ENCODE measurements around the gene CHEK2. TPM values are rescaled to one million over a fixed set of nuclear protein-coding genes. Genes with fewer than 3 reads are reported as not detected.

Gene CHEK2
- total RNA-seq, 2 donors from 2014 or later = 67.5 to 72.3 TPM

GRCh38 chr22:28674121-28674563, 67.5 kb downstream of the CHEK2 start:
- H3K27ac Mint-ChIP-seq = peak overlapping the region; percentile 21
- no peak overlapping the region for H3K27ac ChIP-seq (ENCODE audit: low read depth, low read length)
- peaks cover 9% of the 10 kb centered on the region for H3K9me3 Mint-ChIP-seq
- TF ChIP-seq CTCF (conservative IDR thresholded peaks at IDR 0.05) = no peak
- H3K4me1 Mint-ChIP-seq = no peaks in the 10 kb centered on the region
- 85 to 100% methylated on average over 1 to 3 of the region's 3 CpGs for WGBS, 2 experiments (ENCODE audit: insufficient coverage in 1 of 2, insufficient read length in 1 of 2)
- peaks cover 3% of the 10 kb centered on the region for H3K27me3 Mint-ChIP-seq (ENCODE audit: insufficient read depth)
- DNase-seq = no peak
- H3K36me3 ChIP-seq (ENCODE audit: control insufficient read depth, insufficient read depth, low read length) = no peaks in the 10 kb centered on the region
- no peaks in the 10 kb centered on the region for H3K4me1 ChIP-seq (ENCODE audit: control insufficient read depth, insufficient read depth, low read length)
- H3K9ac ChIP-seq (ENCODE audit: extremely low read depth, low read length, poor library complexity, severe bottlenecking) = no peak overlapping the region
- peaks cover 15% of the 10 kb centered on the region for H3K36me3 Mint-ChIP-seq (ENCODE audit: low read depth)
- peaks cover 4% of the 10 kb centered on the region for H3K9me3 ChIP-seq (ENCODE audit: control insufficient read depth, low read length)
- no peaks in the 10 kb centered on the region for H3K27me3 ChIP-seq (ENCODE audit: control insufficient read depth, insufficient read depth, low read length, poor library complexity, severe bottlenecking)
- no peak overlapping the region for H3K4me3 Mint-ChIP-seq
- H3K4me3 ChIP-seq (ENCODE audit: low read length) = no peak overlapping the region

- no peaks in the 10 kb centered on the region for H3K27me3 ChIP-seq (ENCODE audit: control insufficient read depth, insufficient read depth, low read length, poor library complexity, severe bottlenecking)
- no peaks in the 10 kb centered on the region for H3K4me1 Mint-ChIP-seq
- no peak overlapping the region for H3K4me3 ChIP-seq (ENCODE audit: low read length)
- peaks cover 9% of the 10 kb centered on the region for H3K9me3 Mint-ChIP-seq
- H3K36me3 ChIP-seq (ENCODE audit: control insufficient read depth, insufficient read depth, low read length) = no peaks in the 10 kb centered on the region
- no peak overlapping the region for H3K27ac Mint-ChIP-seq
- H3K27me3 Mint-ChIP-seq (ENCODE audit: insufficient read depth) = no peaks in the 10 kb centered on the region
- TF ChIP-seq CTCF (conservative IDR thresholded peaks at IDR 0.05) = no peak
- no peak overlapping the region for H3K27ac ChIP-seq (ENCODE audit: low read depth, low read length)
- no peak for DNase-seq
- no peak overlapping the region for H3K9ac ChIP-seq (ENCODE audit: extremely low read depth, low read length, poor library complexity, severe bottlenecking)
- WGBS, 2 experiments (ENCODE audit: insufficient coverage in 1 of 2, insufficient read length in 1 of 2) = 89 to 91% methylated on average over 1 to 3 of the region's 3 CpGs
- H3K4me1 ChIP-seq (ENCODE audit: control insufficient read depth, insufficient read depth, low read length) = no peaks in the 10 kb centered on the region
- H3K4me3 Mint-ChIP-seq = no peak overlapping the region
- H3K36me3 Mint-ChIP-seq (ENCODE audit: low read depth) = peaks cover 15% of the 10 kb centered on the region
- H3K9me3 ChIP-seq (ENCODE audit: control insufficient read depth, low read length) = peaks cover 4% of the 10 kb centered on the region
These were observed 70.9 kb downstream of the CHEK2 start for GRCh38 chr22:28670756-28671155.

- DNase-seq = no peak
- Mint-ChIP-seq H3K27me3 (ENCODE audit: insufficient read depth) (no peaks in the 10 kb centered on the region), H3K9me3 (peaks cover 9% of the 10 kb centered on the region), H3K4me3 (no peak overlapping the region), H3K27ac (no peak overlapping the region), H3K36me3 (ENCODE audit: low read depth) (peaks cover 15% of the 10 kb centered on the region), H3K4me1 (no peaks in the 10 kb centered on the region)
- Histone ChIP-seq H3K27ac (ENCODE audit: low read depth, low read length) (no peak overlapping the region), H3K9ac (ENCODE audit: extremely low read depth, low read length, poor library complexity, severe bottlenecking) (no peak overlapping the region), H3K27me3 (ENCODE audit: control insufficient read depth, insufficient read depth, low read length, poor library complexity, severe bottlenecking) (no peaks in the 10 kb centered on the region), H3K9me3 (ENCODE audit: control insufficient read depth, low read length) (peaks cover 4% of the 10 kb centered on the region), H3K4me1 (ENCODE audit: control insufficient read depth, insufficient read depth, low read length) (no peaks in the 10 kb centered on the region), H3K36me3 (ENCODE audit: control insufficient read depth, insufficient read depth, low read length) (no peaks in the 10 kb centered on the region), H3K4me3 (ENCODE audit: low read length) (no peak overlapping the region)
- TF ChIP-seq CTCF (conservative IDR thresholded peaks at IDR 0.05) = no peak
- 83 to 97% methylated on average over 4 of the region's 4 CpGs for WGBS, 2 experiments (ENCODE audit: insufficient coverage in 1 of 2, insufficient read length in 1 of 2)
These were observed 71.5 kb downstream of the CHEK2 start for GRCh38 chr22:28670161-28670560.
